Endothelial cell of umbilical vein (primary cell): ENCODE results near the gene ATN1. TPM values are rescaled to one million over a fixed set of nuclear protein-coding genes. Genes with fewer than 3 reads are reported as not detected.

Experiments
- BruUV-seq: library from RNA; stranded (reverse); fragments of 400-500 nt; replicated peaks from 2 replicates; lab custom pipeline; 2021; lab: Mats Ljungman, UMichigan
- CTCF ChIA-PET: fragments of 300-600, 350-600 bp; sonication (Branson Sonifier 250); formaldehyde crosslinking; loops from one replicate; lab custom pipeline; 2021; ENCODE audit warnings: antibody characterized with exemption, inconsistent platforms; lab: Charles Lee
- POLR2A ChIA-PET: fragments of 300-600, 350-600 bp; sonication (Branson Sonifier 250); formaldehyde crosslinking; loops from one replicate; lab custom pipeline; 2021; ENCODE audit warnings: antibody characterized with exemption, inconsistent platforms; lab: Charles Lee
- DNase-seq: peaks from one replicate; pipeline ENCODE4 v3.0.0-alpha.2; 2011; ENCODE audit warnings: low read depth, low spot score
- FAIRE-seq: peaks from 2 replicates; lab custom pipeline; 2011; peaks lifted over from hg19 to GRCh38; lab: Jason Lieb, UNC
- H2AFZ ChIP-seq: 2 replicates; pipeline ENCODE4 v1.6.0; 2012; ENCODE audit warnings: low read depth, low read length, control low read depth, inconsistent platforms
- H3K27ac ChIP-seq: 2 replicates; pipeline ENCODE4 v1.5.1; 2011; ENCODE audit warnings: low read depth, mild to moderate bottlenecking, control low read depth, low read length, moderate library complexity; ENCODE audit not compliant: insufficient read depth
- H3K27me3 ChIP-seq, 2 experiments: 2 replicates each; pipeline versions ENCODE4 v1.6.0 to v1.6.1; 2011; ENCODE audit warnings: low read length in 2 of 2, mixed read lengths in 1 of 2; ENCODE audit not compliant: control insufficient read depth in 2 of 2, insufficient read depth in 2 of 2
- H3K36me3 ChIP-seq, 2 experiments: 2 replicates in 1 of 2; 3 replicates in 1 of 2; pipeline ENCODE4 v1.5.1; 2011; ENCODE audit warnings: low read length in 2 of 2, mild to moderate bottlenecking in 1 of 2, moderate library complexity in 1 of 2; ENCODE audit not compliant: control insufficient read depth in 2 of 2, insufficient read depth in 2 of 2; ENCODE audit errors: extremely low read depth in 1 of 2
- H3K4me1 ChIP-seq: 3 replicates; pipeline ENCODE4 v1.5.1; 2011; ENCODE audit warnings: mild to moderate bottlenecking, low read length; ENCODE audit not compliant: control insufficient read depth, insufficient read depth; ENCODE audit errors: extremely low read depth
- H3K4me2 ChIP-seq: 2 replicates; pipeline ENCODE4 v1.6.1; 2011; ENCODE audit warnings: low read length, control low read depth, mixed read lengths; ENCODE audit not compliant: insufficient read depth
- H3K4me3 ChIP-seq, 3 experiments: fragments of 200-600 bp in 1 of 3; sonication (generic), shearing (Covaris generic) in 1 of 3; replicated peaks in 1 of 3; 2 replicates each; pipeline ENCODE4 v1.5.1; 2011 to 2016; ENCODE audit warnings: control low read depth in 3 of 3, low read length in 3 of 3, mild to moderate bottlenecking in 2 of 3, inconsistent platforms in 1 of 3, low read depth in 1 of 3, moderate library complexity in 1 of 3; ENCODE audit not compliant: insufficient read depth in 1 of 3
- H3K79me2 ChIP-seq: 2 replicates; pipeline ENCODE4 v1.6.0; 2012; ENCODE audit warnings: low read length, inconsistent platforms; ENCODE audit not compliant: control insufficient read depth, insufficient read depth
- H3K9ac ChIP-seq: replicated peaks from 2 replicates; pipeline ENCODE3; 2011; ENCODE audit warnings: low read length, control low read depth; ENCODE audit not compliant: insufficient read depth; ENCODE audit errors: extremely low read depth
- H3K9me1 ChIP-seq: replicated peaks from 3 replicates; pipeline ENCODE4 v1.6.0; 2011; ENCODE audit warnings: mild to moderate bottlenecking, low read length; ENCODE audit not compliant: control insufficient read depth, insufficient read depth; ENCODE audit errors: extremely low read depth
- H3K9me3 ChIP-seq: replicated peaks from 2 replicates; pipeline ENCODE4 v1.5.1; 2012; ENCODE audit warnings: low read length, inconsistent platforms; ENCODE audit not compliant: control insufficient read depth, insufficient read depth
- H4K20me1 ChIP-seq: replicated peaks from 2 replicates; pipeline ENCODE3; 2011; ENCODE audit warnings: mild to moderate bottlenecking, low read length; ENCODE audit not compliant: control insufficient read depth, insufficient read depth; ENCODE audit errors: extremely low read depth
- EZH2 ChIP-seq: IDR thresholded peaks from 2 replicates; pipeline ENCODE4 v1.6.1; 2012; ENCODE audit warnings: borderline replicate concordance, low read depth, mild to moderate bottlenecking, moderate library complexity, low read length, inconsistent platforms; ENCODE audit not compliant: severe bottlenecking
- FOS ChIP-seq: IDR thresholded peaks from 2 replicates; pipeline ENCODE4 v1.6.1; 2011; ENCODE audit warnings: mild to moderate bottlenecking, low read length, moderate library complexity, borderline replicate concordance; ENCODE audit not compliant: insufficient read depth
- GATA2 ChIP-seq: IDR thresholded peaks from 2 replicates; pipeline ENCODE4 v1.7.0; 2011; ENCODE audit warnings: low read depth, mild to moderate bottlenecking, moderate library complexity, mixed read lengths, low read length; ENCODE audit not compliant: insufficient read length, insufficient read depth
- JUN ChIP-seq: IDR thresholded peaks from 2 replicates; pipeline ENCODE4 v1.6.1; 2011; ENCODE audit warnings: borderline replicate concordance, low read depth; ENCODE audit not compliant: insufficient read length, insufficient read depth
- MYC ChIP-seq: IDR thresholded peaks from one replicate; pipeline ENCODE4 v1.6.1; 2011; ENCODE audit warnings: mild to moderate bottlenecking, low read depth, low read length
- POLR2AphosphoS5 ChIP-seq: IDR thresholded peaks from 2 replicates; pipeline ENCODE4 v1.6.1; 2012; ENCODE audit warnings: low read depth, mild to moderate bottlenecking, control low read depth, low read length, moderate library complexity; ENCODE audit not compliant: insufficient read depth
- dilution Hi-C: fragments of 300-500 bp; cut with MboI; formaldehyde crosslinking; loops from one replicate; pipeline ENCODE4 v1.15.0; 2019; ENCODE audit warnings: low sequenced_read_pairs; ENCODE audit not compliant: extremely low pct_ligation_motif_present
- intact Hi-C: fragments of 100-400 bp; cut with micrococcal nuclease; formaldehyde crosslinking; loops from one replicate; pipeline ENCODE4 v1.10.0; 2022
- polyA plus RNA-seq, 4 experiments: library from polyadenylated mRNA; depleted of rRNA in 3 of 4; stranded (reverse) in 3 of 4; unstranded in 1 of 4; fragments of >200 nt; gene quantifications; 2 replicates each; pipeline versions ENCODE4 v1.2.1 to v1.2.3, GENCODE V29; 2011 to 2012; ENCODE audit warnings: missing spikeins in 1 of 4
- total RNA-seq: library from RNA; stranded (reverse); gene quantifications from 2 replicates; pipeline ENCODE4 v1.2.3, GENCODE V29; 2021
- TF ChIP-seq, protein P1 (sequence below), 2 donors: IDR thresholded peaks; 1 replicate in 1 of 2; 2 replicates in 1 of 2; pipeline ENCODE4 v1.5.1; 2011; ENCODE audit warnings: low read length in 2 of 2, mild to moderate bottlenecking in 2 of 2, moderate library complexity in 2 of 2, control low read depth in 1 of 2, inconsistent platforms in 1 of 2, low read depth in 1 of 2; ENCODE audit not compliant: insufficient read depth in 1 of 2; ENCODE audit errors: extremely low read depth in 1 of 2

ATN1 gene
- total and polyA plus RNA-seq, 2 donors (not counting 3 experiments of a cell fraction or from before 2014, with no cell fraction given) = 46.4 to 117 TPM

DNA sequence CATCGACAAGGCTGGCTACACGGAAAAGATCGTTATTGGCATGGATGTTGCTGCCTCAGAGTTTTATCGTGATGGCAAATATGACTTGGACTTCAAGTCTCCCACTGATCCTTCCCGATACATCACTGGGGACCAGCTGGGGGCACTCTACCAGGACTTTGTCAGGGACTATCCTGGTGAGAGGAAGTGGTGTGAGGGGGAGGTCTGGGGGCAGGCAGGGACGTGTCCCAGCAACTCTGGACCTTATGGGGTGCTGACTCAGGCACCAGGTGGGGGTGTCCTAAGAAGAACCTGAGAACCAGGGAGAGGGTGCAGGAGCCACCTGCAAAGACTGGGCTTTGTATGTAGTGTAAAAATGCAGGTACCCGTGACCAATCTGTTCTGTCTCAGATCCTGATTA, 8.2 kb upstream of the ATN1 start:
- peaks cover 10% of the 10 kb centered on the region for H3K4me1 ChIP-seq
- no peak overlapping the region for H3K9ac ChIP-seq
- intact Hi-C loops = no loop called here
- no peak overlapping the region for H3K27ac ChIP-seq
- H3K27me3 ChIP-seq = no peaks in the 10 kb centered on the region
- DNase-seq (no peak), FAIRE-seq (peak; percentile 38)
- no peak for TF ChIP-seq POLR2AphosphoS5
- TF ChIP-seq FOS = no peak
- TF ChIP-seq, protein P1, sequence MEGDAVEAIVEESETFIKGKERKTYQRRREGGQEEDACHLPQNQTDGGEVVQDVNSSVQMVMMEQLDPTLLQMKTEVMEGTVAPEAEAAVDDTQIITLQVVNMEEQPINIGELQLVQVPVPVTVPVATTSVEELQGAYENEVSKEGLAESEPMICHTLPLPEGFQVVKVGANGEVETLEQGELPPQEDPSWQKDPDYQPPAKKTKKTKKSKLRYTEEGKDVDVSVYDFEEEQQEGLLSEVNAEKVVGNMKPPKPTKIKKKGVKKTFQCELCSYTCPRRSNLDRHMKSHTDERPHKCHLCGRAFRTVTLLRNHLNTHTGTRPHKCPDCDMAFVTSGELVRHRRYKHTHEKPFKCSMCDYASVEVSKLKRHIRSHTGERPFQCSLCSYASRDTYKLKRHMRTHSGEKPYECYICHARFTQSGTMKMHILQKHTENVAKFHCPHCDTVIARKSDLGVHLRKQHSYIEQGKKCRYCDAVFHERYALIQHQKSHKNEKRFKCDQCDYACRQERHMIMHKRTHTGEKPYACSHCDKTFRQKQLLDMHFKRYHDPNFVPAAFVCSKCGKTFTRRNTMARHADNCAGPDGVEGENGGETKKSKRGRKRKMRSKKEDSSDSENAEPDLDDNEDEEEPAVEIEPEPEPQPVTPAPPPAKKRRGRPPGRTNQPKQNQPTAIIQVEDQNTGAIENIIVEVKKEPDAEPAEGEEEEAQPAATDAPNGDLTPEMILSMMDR (IDR thresholded peaks at IDR 0.05; ENCODE audit: extremely low read depth in 1 of 2, insufficient read depth in 1 of 2, low read depth in 1 of 2, low read length in 2 of 2) = no peak
- TF ChIP-seq EZH2 = no peak
- TF ChIP-seq GATA2 = no peak
- TF ChIP-seq MYC = no peak
- TF ChIP-seq JUN = no peak
- no peak overlapping the region for H3K4me2 ChIP-seq
- H3K36me3 ChIP-seq = no peaks in the 10 kb centered on the region
- BruUV-seq = no TSS peak
- H3K4me3 ChIP-seq = no peak overlapping the region
- H3K9me3 ChIP-seq = no peaks in the 10 kb centered on the region
- no peaks in the 10 kb centered on the region for H4K20me1 ChIP-seq
- H3K79me2 ChIP-seq = no peaks in the 10 kb centered on the region
- no peak overlapping the region for H2AFZ ChIP-seq
- dilution Hi-C loops = no loop called here
- CTCF ChIA-PET = interaction anchor here (1.5 kb wide), 1 partner anchor 47 kb away, joined by 6 read pairs; the partner anchor contains the start of gene SPSB2
- no peaks in the 10 kb centered on the region for H3K9me1 ChIP-seq
- POLR2A ChIA-PET = interaction anchor here (0.5 kb wide), 1 partner anchor 12 kb away, joined by 4 read pairs; no protein-coding TSS in a partner anchor
